GM21528 (cell line): Measurements from ENCODE around the gene KCNC3.
A peak's percentile ranks its signal among the peaks of the same experiment; 100 is the strongest.

Source experiments
- ATAC-seq: cut with Tn5 transposase; IDR thresholded peaks from one replicate; pipeline ENCODE4 v1.9.1; 2021; ENCODE audit warnings: mild to moderate bottlenecking, moderate library complexity; ENCODE audit not compliant: unreplicated experiment, low FRiP score

KCNC3 gene

GRCh38 chr19:50328224-50328872, 829 bp downstream of the KCNC3 start:
- ATAC-seq: peak; percentile 4

DNA sequence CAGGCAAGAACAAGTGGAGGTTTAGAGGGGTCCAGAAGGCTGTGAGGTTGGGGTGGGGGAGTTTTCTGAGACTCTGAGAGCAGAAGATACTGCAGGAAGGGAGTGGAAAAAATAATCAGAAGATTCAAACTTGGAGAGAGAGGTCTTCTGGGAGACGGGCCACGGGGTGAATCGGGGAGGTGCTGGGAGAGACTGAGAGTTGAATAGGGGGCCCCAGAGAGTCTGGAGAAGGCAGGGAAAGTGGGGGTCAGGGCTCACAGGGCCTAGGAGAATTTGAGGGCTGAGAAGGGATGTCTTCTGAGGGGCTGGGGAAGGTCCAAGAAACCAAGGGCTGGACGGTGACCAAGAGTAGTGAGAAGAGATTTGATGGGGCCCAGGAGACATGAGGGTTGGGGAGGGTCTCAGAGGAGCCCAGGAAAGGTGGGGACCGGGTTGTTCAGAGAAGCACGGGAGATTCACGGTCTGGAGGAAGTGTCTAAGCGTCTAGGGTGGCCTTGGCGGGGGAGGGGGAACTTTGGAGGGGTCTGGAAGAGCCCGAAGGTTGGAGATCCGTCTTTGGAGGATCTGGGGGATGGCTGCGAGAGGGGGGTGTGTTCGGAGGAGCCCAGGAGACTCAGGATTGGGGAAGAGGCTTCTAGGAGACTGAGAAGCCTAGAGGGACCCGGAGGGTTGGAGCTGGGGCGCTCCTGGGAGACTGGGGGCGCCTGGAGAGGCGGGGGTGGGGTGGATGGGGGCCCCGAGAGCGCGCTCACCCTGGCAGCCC, 1.5 kb downstream of the KCNC3 start:
- ATAC-seq: no peak

DNA sequence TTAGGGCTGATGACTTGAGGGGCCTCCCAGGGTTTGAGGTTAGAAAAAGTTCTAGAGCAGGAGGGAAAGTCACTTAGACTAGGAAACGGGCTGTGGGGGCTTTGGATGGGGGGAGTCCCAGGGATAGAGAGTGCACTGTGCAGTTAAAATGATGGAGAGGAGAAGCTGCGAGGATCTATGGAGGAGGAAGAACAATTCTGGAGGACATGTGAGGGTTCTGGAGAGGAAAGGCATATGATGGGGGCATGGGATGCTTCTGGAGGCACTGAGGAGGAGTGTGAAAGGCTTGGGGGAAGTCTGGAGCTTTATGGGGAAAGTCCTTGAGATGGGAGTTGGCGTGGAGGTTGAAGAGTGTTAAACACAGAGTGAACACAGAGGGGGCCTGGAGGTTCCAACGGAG, 2.2 kb downstream of the KCNC3 start:
- no peak for ATAC-seq

- ATAC-seq: no peak
Measured at GRCh38 chr19:50326101-50326664, 3.0 kb downstream of the KCNC3 start.

DNA sequence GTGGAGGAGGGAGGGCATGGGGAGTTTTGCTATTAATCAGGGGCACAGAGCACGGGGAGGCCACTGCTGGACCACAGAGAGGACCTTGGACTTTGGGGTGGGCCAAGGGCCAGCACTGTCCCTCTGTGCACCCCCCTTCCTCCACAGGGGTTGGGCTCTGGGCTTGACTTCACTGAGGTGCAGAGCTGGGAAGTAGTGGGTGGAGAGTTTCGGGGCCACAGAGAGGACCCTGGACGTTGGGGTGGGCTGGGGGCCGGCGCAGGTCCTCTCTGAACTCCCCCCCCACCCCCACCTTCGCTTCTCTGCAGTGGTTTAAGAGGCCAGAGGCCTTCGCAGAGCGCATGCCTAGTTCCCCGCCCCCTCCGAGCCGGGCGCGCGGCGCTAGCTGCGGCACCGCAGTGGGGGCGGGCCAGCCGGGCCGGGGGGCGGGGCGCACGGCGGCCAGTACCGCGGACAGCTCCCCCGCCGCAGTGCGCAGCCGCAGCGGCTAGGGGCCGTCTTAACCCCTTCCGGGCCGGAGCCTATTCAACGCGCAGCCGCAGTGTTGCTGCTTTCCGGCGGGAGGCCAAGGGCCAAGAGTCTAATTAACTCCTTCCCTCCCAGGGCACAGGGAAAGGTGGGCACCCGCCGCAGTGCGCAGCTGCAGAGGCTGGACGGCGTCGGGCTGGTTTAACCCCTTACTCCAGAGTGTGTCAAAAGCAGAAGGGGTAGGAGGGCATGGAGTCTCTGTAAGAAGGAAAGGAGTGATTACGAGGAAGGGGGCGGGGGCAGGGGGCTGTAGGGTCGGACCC, 3.7 kb downstream of the KCNC3 start:
- no peak for ATAC-seq

GRCh38 chr19:50324331-50324730, 4.8 kb downstream of the KCNC3 start:
- ATAC-seq: no peak

DNA sequence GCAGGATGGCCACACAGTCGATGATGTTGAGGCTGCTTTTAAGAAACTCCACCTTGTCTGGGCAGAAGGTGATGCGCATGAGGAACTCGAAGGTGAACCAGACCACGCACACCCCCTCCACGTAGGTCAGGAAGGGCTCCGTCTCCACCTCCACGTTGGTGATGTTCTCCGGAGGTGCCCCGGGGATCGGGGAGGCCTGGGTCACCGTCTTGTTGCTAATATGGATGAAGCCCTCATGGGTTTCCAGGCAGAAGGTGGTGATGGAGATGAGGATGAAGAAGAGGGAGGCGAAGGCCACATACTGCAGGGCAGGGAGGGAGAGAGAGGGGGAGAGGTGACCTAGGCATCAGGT, 5.4 kb downstream of the KCNC3 start:
- no peak for ATAC-seq

- no peak for ATAC-seq
Measured at GRCh38 chr19:50322931-50323781, 6.0 kb downstream of the KCNC3 start.

- no peak for ATAC-seq
Measured at GRCh38 chr19:50322234-50322633, 6.9 kb downstream of the KCNC3 start.

GRCh38 chr19:50321831-50322230, 7.3 kb downstream of the KCNC3 start:
- ATAC-seq: no peak

DNA sequence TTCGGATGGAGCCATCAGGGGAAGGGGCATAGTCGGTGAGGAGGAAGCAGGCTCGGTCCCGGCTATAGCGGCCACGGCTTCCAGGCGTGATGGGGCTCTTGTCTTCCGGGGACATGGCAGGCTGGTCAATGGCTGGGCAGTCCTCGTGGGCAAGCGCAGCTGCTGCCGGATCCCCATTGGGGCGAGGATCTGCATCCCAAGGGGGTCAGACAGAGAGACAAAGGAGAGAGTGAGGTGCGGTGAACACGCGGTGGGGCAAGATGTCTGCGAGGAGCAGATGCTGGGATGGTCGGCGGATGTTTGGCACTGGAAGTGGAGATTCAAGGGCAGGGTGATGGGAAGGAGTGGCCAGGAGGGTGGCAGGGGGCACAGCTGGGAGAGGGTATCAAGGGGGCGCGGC, 8.6 kb downstream of the KCNC3 start:
- no peak for ATAC-seq

GRCh38 chr19:50320051-50320450, 9.1 kb downstream of the KCNC3 start:
- no peak for ATAC-seq

DNA sequence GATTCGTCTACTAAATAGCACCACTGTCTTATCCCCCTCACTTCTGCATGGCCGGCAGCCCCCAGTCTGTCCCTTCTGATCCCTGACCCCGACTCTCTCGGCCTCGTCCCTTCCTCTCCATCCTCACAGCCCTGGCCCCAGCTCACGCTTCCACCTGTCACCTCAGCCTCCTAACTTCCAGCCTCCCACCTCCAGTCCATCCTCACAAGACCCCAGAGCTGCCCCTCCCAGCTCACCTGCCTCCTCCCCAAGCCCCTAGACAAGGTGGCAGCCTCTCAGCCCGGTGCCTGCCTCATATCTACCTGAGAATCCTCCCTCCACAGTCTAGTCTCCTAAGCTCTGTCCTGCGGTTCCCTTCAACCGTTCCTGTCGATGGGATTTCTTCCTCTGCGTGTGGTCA, 10.0 kb downstream of the KCNC3 start:
- ATAC-seq: no peak

- no peak for ATAC-seq
Measured at GRCh38 chr19:50318438-50318837, 10.7 kb downstream of the KCNC3 start.

DNA sequence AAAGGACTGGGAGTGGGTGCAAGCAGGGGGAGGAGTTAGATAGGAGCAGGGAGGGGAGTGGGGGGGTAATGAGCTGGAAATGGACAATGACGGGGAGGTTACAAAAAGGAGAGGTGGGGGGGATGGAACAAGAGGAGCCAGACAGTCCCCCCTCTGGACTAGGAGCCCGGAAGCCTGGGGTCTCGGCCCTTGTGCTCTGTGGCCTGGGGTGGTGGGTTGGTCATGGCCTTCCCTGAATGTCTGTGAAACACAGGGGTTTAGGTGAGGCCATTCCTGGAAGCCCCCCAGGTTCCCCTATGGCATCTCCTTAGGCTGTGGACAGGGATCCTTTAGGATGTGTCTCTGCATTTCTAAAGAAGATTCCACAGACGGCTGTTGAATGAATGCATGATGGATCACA, 12.1 kb downstream of the KCNC3 start:
- ATAC-seq: no peak

DNA sequence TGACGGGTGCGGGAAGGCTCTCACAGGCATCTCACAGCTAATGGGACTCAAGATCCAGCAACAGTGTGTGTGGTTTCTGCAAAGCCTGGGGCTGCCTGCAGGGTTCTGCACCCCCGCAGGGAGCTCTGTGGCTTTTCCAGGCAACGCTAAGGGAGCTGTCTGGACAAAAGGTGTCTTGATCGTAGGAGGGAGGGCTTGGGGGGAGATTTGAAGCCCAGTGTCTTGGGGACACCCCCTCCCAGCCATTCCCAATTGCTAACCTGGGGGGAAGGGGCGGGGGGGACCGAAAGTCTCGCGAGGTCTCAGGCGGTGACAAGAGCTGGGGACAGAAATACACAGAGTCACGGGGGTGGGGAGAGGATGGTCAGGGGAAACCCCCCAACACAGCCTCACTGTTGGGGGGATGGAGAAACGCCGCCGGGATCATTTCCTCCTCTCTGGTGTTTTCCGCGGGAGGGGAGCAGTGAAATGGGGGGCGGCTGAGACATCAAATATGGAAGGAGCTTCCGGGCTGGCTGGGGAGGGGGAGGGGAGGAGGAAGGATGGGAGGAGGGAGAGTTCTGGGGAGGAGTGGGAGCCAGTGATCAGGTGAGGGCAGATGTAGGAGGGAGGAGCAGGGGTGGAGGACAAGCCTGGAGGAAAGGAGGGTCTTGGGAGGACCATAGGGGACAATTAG, 13.3 kb downstream of the KCNC3 start:
- ATAC-seq: no peak

GRCh38 chr19:50314724-50315708, 14.2 kb downstream of the KCNC3 start:
- ATAC-seq: no peak

DNA sequence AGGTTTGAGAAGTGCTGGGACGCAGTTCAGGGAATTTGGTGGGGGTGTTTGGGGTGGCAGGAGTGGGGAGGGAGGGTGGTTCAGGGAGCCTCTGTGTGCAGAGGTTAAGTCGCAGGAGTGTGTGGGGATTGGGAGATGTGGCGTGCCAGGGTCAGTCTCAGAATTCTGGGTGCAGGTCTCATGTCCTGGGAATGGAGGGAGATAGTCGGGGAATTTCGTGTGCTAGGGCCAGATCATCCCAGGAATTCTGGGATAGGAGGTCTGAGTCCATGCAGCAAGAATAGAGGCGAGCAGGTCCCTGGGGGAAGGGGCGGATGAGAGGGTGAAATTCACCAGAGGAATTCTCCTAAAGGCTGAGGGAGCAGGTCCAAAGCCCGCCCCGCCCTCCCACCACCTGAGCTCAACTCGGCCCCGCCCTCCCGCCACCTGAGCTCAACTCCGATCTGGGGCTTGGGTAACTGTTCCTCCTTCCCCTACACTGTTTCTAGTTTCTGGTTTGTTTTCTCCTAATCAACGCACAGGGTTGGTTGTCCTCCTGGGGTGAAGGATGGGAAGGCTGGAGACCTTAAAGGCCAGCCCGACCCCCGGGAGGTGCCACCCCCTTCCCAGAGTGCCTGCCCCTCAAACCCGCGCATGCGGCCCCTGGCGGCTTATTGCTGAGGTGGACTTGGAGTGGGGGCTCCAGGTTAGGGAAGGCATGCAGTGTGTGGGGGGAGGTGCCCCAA, 15.2 kb downstream of the KCNC3 start:
- no peak for ATAC-seq
